Tibial nerve (tissue), 4 donors: Measurements from ENCODE around the gene MEN1. TPM values are rescaled to one million over a fixed set of nuclear protein-coding genes. Genes with fewer than 3 reads are reported as not detected.

Experiments
- DNase-seq, 2 donors: peaks; one replicate each; pipeline ENCODE4 v3.0.0-alpha.2; 2019; ENCODE audit warnings: low spot score in 2 of 2
- H3K27ac ChIP-seq, 4 donors: fragments of 200-600 bp; sonication (generic) in 3 of 4; one replicate each; pipeline ENCODE4 v1.5.1; 2017 to 2019; ENCODE audit warnings: mild to moderate bottlenecking in 1 of 4
- H3K27me3 ChIP-seq, 2 donors: fragments of 200-600 bp; sonication (generic) in 1 of 2; one replicate each; pipeline versions ENCODE4 v1.5.1 to v1.6.0; 2017 to 2019
- H3K36me3 ChIP-seq, 3 donors: fragments of 200-600 bp; sonication (generic); one replicate each; pipeline ENCODE4 v1.5.1; 2018 to 2019
- H3K4me1 ChIP-seq, 4 donors: fragments of 200-600 bp; sonication (generic) in 3 of 4; one replicate each; pipeline ENCODE4 v1.5.1; 2017 to 2019
- H3K4me3 ChIP-seq, 4 donors: fragments of 200-600 bp; sonication (generic) in 3 of 4; one replicate each; pipeline ENCODE4 v1.5.1; 2017 to 2019; ENCODE audit warnings: mild to moderate bottlenecking in 1 of 4, moderate library complexity in 1 of 4
- H3K9me3 ChIP-seq, 4 donors: fragments of 200-600 bp; sonication (generic) in 3 of 4; one replicate each; pipeline ENCODE4 v1.5.1; 2017 to 2019
- EP300 ChIP-seq, 2 donors: sonication (generic); formaldehyde crosslinking; IDR thresholded peaks; one replicate each; pipeline ENCODE4 v1.6.1; 2017; ENCODE audit warnings: antibody characterized with exemption in 2 of 2, mild to moderate bottlenecking in 1 of 2
- POLR2A ChIP-seq, 2 donors: fragments of 450-650 bp; IDR thresholded peaks; one replicate each; pipeline ENCODE4 v1.6.1; 2017; ENCODE audit warnings: antibody characterized with exemption in 2 of 2, mild to moderate bottlenecking in 2 of 2, moderate library complexity in 2 of 2
- WGBS, 2 donors: methylation state at CpG; one replicate each; pipeline ENCODE4 v1.1.5; 2018; 5-methylcytosine and 5-hydroxymethylcytosine counted together
- total RNA-seq, 4 donors: library from RNA; depleted of rRNA; stranded (reverse); fragments of >200 nt; gene quantifications; one replicate each; pipeline ENCODE4 v1.1.0, GENCODE V29; 2016
- TF ChIP-seq, protein P1 (sequence below), 5 experiments: fragments of 200-600 bp in 3 of 5; fragments of 450-650 bp in 2 of 5; sonication (generic) in 3 of 5; IDR thresholded peaks; one replicate each; pipeline ENCODE4 v1.5.1; 2016 to 2019; ENCODE audit warnings: antibody characterized with exemption in 5 of 5, mild to moderate bottlenecking in 3 of 5, moderate library complexity in 2 of 5

The MEN1 gene
- total RNA-seq, 4 donors from 2014 or later, result 15.3 to 30.9 (median 19.7) TPM

DNA sequence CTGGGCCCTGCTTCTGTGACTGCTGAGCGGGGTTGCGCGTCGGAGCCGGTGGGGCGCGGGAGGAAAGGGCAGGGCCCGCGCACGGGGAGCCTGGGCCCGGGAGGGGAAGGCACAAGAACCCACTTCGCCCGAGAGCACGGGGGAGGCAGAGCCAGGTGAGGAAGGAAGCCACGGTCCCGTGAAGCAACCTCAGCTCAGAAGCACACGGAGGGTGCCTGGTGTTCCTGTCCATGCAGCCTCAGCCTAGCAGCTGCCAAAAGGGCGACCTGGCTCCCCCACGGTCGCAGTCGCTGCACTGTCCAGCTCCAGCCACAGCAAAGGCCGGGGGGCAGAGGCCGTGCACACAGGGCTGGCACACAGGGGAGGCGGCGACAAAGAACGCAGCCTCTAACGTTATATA is 43.4 kb upstream of the MEN1 start:
- peak overlapping the region in 3 of 4 donors; percentile 73 to 82 (median 78) for H3K27ac ChIP-seq
- H3K9me3 ChIP-seq, result no peaks in the 10 kb centered on the region
- H3K36me3 ChIP-seq, result peaks cover 2 to 31% (median 5%) of the 10 kb centered on the region in 3 donors
- H3K4me3 ChIP-seq, result no peak overlapping the region
- TF ChIP-seq EP300 (IDR thresholded peaks at IDR 0.05) (no peak), POLR2A (IDR thresholded peaks at IDR 0.05) (no peak)
- TF ChIP-seq, protein P1, sequence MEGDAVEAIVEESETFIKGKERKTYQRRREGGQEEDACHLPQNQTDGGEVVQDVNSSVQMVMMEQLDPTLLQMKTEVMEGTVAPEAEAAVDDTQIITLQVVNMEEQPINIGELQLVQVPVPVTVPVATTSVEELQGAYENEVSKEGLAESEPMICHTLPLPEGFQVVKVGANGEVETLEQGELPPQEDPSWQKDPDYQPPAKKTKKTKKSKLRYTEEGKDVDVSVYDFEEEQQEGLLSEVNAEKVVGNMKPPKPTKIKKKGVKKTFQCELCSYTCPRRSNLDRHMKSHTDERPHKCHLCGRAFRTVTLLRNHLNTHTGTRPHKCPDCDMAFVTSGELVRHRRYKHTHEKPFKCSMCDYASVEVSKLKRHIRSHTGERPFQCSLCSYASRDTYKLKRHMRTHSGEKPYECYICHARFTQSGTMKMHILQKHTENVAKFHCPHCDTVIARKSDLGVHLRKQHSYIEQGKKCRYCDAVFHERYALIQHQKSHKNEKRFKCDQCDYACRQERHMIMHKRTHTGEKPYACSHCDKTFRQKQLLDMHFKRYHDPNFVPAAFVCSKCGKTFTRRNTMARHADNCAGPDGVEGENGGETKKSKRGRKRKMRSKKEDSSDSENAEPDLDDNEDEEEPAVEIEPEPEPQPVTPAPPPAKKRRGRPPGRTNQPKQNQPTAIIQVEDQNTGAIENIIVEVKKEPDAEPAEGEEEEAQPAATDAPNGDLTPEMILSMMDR (IDR thresholded peaks at IDR 0.05), result no peak
- peaks cover 0 to 95% (median 72%) of the 10 kb centered on the region in 4 donors for H3K4me1 ChIP-seq
- WGBS, 2 donors, result 68 to 73% methylated on average over 18 to 27 of the region's 27 CpGs
- no peak for DNase-seq
- H3K27me3 ChIP-seq, result no peaks in the 10 kb centered on the region

DNA sequence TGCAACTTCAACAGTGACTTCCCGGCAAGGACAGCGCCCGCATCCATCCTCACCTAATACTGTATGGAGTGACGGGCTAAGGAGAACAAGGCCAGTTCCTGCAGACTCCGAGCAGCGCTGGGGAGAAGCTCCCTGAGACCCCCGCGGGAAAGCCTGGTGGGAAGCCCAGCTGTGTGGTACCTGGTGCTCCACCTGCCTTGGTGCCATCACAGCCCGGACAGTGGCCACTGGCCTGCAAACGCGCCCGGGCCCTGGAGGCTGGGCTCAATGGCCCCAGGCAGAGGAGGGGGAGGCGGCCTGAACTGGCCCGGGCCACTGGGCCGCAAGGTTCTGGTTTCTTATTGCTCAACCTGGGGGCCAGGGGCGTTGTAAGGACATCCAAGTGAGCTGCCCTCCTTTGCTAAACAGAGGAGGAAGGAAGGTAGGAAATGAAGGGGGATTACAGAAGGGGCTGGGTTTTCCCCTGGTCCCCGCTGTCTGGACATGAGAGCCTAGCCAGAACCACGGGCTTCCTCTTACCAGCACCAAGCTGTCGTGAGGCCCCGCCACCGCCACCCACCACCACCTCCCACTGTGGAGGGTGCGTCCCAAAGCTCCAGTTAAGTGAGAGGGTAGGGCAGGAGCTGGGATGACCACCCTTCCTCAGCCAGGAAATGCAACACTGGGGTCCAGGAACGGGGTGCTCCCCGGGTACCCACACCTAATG is 42.6 kb upstream of the MEN1 start:
- 79 to 84% methylated on average over 20 to 24 of the region's 24 CpGs for WGBS, 2 donors

DNA sequence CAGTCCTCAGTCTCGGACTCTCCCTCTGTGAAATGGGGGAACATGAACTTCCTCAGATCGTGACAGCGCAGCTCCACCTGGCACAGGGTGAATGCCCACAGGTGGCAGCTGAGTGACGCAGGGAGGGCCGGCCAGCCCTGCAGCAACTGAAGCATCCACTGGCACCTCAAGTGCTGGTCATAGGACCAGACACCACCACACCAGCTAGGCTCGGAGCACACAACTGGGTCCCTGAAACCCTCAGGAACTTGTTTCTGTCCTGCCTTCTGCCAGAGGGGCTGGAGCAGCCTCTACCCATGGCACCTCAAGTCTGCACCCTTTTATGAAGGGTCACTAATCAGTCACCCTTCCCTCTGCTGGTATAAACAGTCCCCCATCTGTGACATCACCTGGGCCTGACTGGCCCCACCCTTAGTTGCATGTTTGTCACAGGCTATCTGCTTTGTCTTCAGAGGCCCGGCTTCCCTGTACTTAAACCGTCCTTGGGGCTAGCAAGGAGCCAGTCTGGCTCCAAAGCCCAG is 41.5 kb upstream of the MEN1 start:
- H3K4me1 ChIP-seq, result peaks cover 0 to 86% (median 63%) of the 10 kb centered on the region in 4 donors
- peak overlapping the region in 3 of 4 donors; percentile 58 to 78 (median 76) for H3K27ac ChIP-seq

More for the DNA sequence above, 42.6 kb upstream of the MEN1 start:
- Histone ChIP-seq H3K27me3 (no peaks in the 10 kb centered on the region), H3K4me3 (no peak overlapping the region), H3K36me3 (peaks cover 2 to 25% (median 5%) of the 10 kb centered on the region in 3 donors), H3K4me1 (peaks cover 0 to 93% (median 69%) of the 10 kb centered on the region in 4 donors), H3K9me3 (no peaks in the 10 kb centered on the region), H3K27ac (peak overlapping the region in 3 of 4 donors; percentile 73 to 82 (median 78))
- no peak for DNase-seq
- TF ChIP-seq EP300 (IDR thresholded peaks at IDR 0.05), result no peak
- no peak for TF ChIP-seq POLR2A (IDR thresholded peaks at IDR 0.05)
- TF ChIP-seq, protein P1 (IDR thresholded peaks at IDR 0.05), result no peak

GRCh38 chr11:64850979-64851567 is 40.7 kb upstream of the MEN1 start:
- WGBS, 2 donors, result 36 to 41% methylated on average over 12 of the region's 13 CpGs
- H3K27ac ChIP-seq, result peak overlapping the region; percentile 22 to 78 (median 67)
- no peaks in the 10 kb centered on the region for H3K27me3 ChIP-seq
- H3K4me1 ChIP-seq, result peaks cover 0 to 78% (median 55%) of the 10 kb centered on the region in 4 donors
- H3K36me3 ChIP-seq, result peaks cover 2 to 25% (median 5%) of the 10 kb centered on the region in 3 donors
- H3K9me3 ChIP-seq, result no peaks in the 10 kb centered on the region
- no peak for TF ChIP-seq EP300 (IDR thresholded peaks at IDR 0.05)
- no peak for TF ChIP-seq POLR2A (IDR thresholded peaks at IDR 0.05)
- TF ChIP-seq, protein P1 (IDR thresholded peaks at IDR 0.05), result no peak
- no peak for DNase-seq
- H3K4me3 ChIP-seq, result no peak overlapping the region

More for the DNA sequence above, 41.5 kb upstream of the MEN1 start:
- Histone ChIP-seq H3K9me3 (no peaks in the 10 kb centered on the region), H3K4me3 (no peak overlapping the region), H3K27me3 (no peaks in the 10 kb centered on the region), H3K36me3 (peaks cover 2 to 25% (median 5%) of the 10 kb centered on the region in 3 donors)
- TF ChIP-seq EP300 (IDR thresholded peaks at IDR 0.05), result no peak
- TF ChIP-seq, protein P1 (IDR thresholded peaks at IDR 0.05), result no peak
- 73 to 87% methylated on average over 8 of the region's 8 CpGs for whole genome bisulfite sequencing, 2 donors
- DNase-seq, result no peak
